CMK (cell line): Measurements from ENCODE around the gene HES6.
"Not testable (repeated sequence)": the region's sequence is repeated elsewhere in the genome, so short reads cannot be mapped to it uniquely, and the experiment has no call there.

ENCODE experiments used
- DNase-seq: peaks from one replicate; pipeline ENCODE4 v3.0.0-alpha.2; 2010; ENCODE audit warnings: low read depth

HES6 gene

GRCh38 chr2:238272156-238272555, 32.3 kb upstream of the HES6 start:
- DNase-seq = no peak

- DNase-seq = not testable (repeated sequence)
Observed at GRCh38 chr2:238271686-238272085, 31.8 kb upstream of the HES6 start.

GRCh38 chr2:238271061-238271554, 31.3 kb upstream of the HES6 start:
- DNase-seq = no peak

- no peak for DNase-seq
Observed at GRCh38 chr2:238270606-238271005, 30.8 kb upstream of the HES6 start.

GRCh38 chr2:238269741-238270140, 29.9 kb upstream of the HES6 start:
- no peak for DNase-seq

- no peak for DNase-seq
Observed at GRCh38 chr2:238267884-238268680, 28.2 kb upstream of the HES6 start.

GRCh38 chr2:238267341-238267710, 27.5 kb upstream of the HES6 start:
- no peak for DNase-seq

GRCh38 chr2:238265605-238266004, 25.8 kb upstream of the HES6 start:
- no peak for DNase-seq

- no peak for DNase-seq
Observed at GRCh38 chr2:238264072-238264460, 24.2 kb upstream of the HES6 start.

GRCh38 chr2:238263204-238264071, 23.6 kb upstream of the HES6 start:
- DNase-seq = peak; percentile 75

GRCh38 chr2:238262496-238263122, 22.8 kb upstream of the HES6 start:
- DNase-seq = no peak

- DNase-seq = no peak
Observed at GRCh38 chr2:238261718-238262375, 22.0 kb upstream of the HES6 start.

GRCh38 chr2:238260883-238261282, 21.0 kb upstream of the HES6 start:
- DNase-seq = no peak

- no peak for DNase-seq
Observed at GRCh38 chr2:238259061-238260020, 19.5 kb upstream of the HES6 start.

- DNase-seq = no peak
Observed at GRCh38 chr2:238257786-238258700, 18.2 kb upstream of the HES6 start.

GRCh38 chr2:238256594-238257104, 16.8 kb upstream of the HES6 start:
- peak; percentile 74 for DNase-seq

GRCh38 chr2:238256111-238256510, 16.3 kb upstream of the HES6 start:
- DNase-seq = no peak

- DNase-seq = no peak
Observed at GRCh38 chr2:238255636-238256035, 15.8 kb upstream of the HES6 start.

GRCh38 chr2:238255151-238255551, 15.3 kb upstream of the HES6 start:
- DNase-seq = no peak
